GM21737 (cell line): Measurements from ENCODE around the gene NOXO1.

Source experiments
- ATAC-seq: cut with Tn5 transposase; IDR thresholded peaks from one replicate; pipeline ENCODE4 v1.9.1; 2021; ENCODE audit warnings: mild to moderate bottlenecking, moderate library complexity; ENCODE audit not compliant: unreplicated experiment

The NOXO1 gene

DNA sequence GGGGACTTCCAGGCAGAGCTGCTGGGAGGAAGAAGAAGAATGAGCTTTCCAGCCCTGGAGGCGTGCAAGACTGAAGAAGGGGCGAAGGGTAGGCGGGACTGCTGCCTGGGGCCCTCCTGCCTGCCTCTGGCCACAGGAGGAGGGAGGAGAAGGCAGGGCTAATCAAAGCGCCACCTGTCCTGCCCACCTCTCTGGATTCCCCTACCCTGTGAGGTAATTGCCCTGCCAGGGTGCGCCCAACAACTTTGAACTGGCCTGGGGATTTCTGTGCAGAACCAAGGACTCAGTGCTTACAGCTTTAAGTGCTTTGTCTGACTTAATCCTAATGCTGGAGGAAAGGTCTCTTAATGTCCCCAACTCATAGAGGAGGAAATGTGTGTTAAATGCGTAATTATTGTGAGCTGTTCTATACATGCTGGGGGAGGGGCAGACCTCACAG lies at the start of gene NOXO1:
Gene NOXO1 (minus strand): TSS at position 72 of the 439 bp plus-strand sequence. CDS start 290 bp downstream, outside the sequence.
- ATAC-seq = no peak

- no peak for ATAC-seq
These were observed 48.8 kb upstream of the NOXO1 start for GRCh38 chr16:2030036-2030435.

DNA sequence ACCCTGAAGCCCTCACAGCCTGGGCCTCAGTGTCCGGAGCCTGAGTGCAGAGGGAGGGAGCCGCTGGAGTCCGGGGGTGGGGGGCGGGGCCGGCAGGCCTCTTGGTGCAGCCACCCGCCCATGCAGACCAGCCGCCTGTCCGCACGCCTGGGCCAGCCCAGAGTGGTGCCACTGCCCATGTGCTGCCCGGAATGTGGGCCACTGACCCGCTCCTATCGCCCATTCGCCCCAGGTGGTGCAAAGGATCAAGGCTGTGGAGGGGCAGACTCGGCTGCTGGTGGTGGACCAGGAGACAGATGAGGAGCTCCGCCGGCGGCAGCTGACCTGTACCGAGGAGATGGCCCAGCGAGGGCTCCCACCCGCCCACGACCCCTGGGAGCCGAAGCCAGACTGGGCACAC lies 48.1 kb upstream of the NOXO1 start:
- ATAC-seq = no peak

DNA sequence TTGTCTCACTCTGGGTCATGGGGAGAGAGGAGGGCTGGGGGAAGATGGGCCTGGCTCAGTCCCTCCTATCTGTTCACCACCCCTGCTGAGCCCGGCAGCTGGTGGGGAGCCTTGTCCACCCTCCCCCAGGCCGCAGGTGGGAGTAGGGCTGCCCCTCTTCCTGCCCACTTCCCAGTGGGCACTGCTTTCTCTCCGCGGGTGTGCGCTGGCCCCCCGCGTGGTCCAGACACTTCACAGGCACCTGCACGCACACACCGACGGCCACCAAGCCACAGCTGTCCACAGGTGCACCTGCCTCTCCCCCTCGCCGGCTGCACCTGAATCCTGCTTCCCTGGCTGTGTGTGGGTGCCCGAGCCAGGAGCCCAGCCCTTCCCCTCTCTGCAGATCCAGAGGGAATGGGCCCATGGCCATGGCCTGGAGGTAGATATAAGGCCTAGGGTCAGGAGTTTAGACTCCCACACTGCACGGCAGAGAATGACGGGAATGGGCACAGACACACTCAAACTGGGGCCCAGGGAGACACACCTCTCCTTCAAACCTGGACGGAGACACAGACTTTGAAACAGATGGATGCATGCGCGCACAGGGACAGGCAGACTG lies 47.5 kb upstream of the NOXO1 start:
- no peak for ATAC-seq

- ATAC-seq = no peak
These were observed 46.9 kb upstream of the NOXO1 start for GRCh38 chr16:2028146-2028545.

GRCh38 chr16:2027024-2028010 lies 46.0 kb upstream of the NOXO1 start:
- ATAC-seq = no peak

GRCh38 chr16:2026461-2027023 lies 45.3 kb upstream of the NOXO1 start, which contains the start of gene NHERF2:
Gene NHERF2, plus strand, starts transcription at chr16:2026902. Its CDS starts 104 bp downstream, at chr16:2027006.
- ATAC-seq = no peak

DNA sequence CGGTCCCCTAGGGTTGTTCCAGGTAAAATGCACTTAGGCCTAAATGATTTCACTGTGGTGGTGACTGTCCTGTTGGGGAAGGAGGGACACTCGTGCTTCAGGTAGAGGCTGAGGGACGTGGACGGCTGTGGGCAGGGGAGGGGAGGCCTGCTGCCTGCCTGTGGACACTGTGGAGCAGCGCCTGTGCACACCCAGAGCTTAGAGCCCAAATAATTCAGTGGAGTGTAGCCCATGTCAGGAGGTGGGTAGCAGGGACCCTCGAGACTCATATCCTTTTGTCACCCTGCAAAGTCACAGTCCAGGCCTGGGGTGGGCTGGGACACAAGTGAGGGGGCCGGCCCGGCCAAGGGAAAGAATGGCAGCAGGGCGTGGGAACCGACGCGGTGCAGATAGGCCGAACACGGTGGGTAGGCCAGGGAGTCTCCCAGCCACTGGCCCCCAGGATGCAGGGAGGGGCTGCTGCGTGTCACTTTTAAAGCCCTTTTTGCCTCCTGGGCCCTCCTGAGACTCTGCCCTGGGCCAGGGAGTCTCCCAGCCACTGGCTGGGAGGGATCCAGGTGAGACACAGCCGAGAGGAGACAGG lies 44.7 kb upstream of the NOXO1 start:
- no peak for ATAC-seq

GRCh38 chr16:2025251-2025650 lies 44.0 kb upstream of the NOXO1 start:
- no peak for ATAC-seq

DNA sequence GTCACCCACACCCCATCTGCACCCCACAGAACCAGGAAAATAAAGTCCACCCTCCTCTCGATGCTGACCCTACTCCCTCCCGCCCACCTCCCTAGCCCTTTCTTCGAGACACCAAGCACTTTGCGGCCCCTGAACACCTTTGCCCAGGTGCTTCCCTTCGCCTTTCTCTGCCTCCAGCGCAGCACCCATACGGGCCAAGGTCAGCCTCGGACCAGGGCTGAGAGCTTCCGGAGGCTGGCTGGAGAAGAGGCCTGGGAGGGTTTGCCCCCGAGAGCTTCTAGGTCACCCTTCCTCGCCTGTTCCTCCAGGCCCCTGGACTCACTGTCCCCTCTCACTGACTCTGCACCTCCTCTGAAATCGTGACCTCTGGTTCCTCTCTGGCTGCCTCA lies 42.8 kb upstream of the NOXO1 start:
- no peak for ATAC-seq

DNA sequence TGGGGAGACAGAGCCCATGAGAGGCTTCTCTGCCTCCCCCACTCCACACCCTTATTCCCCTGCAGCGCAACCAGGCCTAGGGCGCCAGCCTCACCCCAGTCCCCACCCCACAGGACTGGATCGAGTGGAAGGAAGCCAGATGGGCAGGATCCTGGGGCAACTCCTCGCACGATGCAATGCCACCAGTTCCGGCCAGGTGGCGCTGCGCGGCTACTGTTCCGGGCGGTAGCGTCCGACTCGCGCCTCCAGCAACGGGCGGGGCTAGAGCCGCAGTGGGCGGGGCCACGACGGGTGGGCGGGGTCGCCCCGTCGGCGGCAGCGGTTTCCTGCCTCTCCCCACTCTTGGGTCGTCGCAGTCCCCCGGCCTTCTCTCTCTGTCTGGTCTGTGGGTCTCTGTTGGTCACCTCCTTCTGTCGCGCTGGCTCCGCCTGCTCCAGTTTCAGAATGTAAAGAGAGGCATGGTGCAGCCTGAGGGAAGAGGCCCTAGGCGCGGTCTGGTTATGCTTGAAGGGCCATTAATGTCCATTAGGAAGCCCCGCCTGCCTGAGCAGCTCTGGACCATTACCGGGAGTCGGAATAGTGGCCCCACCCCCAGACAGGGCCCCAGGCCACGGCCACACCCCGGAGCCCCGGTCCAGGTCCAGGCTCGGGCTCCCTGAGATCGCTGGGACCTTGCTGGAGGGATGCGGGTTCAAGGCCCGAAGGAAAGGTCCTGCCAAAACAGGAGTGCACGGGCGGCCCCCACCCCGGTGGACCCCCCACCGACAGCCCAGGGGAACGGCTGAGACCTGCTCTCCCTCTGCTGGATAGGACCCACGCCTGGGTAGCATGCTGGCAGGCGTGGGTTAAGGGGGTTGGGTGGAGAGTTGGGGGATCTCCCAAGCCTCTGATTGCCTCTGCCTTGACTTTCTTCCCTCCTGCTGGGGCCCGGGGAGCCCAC lies 42.1 kb upstream of the NOXO1 start:
- ATAC-seq = peak; percentile 64

DNA sequence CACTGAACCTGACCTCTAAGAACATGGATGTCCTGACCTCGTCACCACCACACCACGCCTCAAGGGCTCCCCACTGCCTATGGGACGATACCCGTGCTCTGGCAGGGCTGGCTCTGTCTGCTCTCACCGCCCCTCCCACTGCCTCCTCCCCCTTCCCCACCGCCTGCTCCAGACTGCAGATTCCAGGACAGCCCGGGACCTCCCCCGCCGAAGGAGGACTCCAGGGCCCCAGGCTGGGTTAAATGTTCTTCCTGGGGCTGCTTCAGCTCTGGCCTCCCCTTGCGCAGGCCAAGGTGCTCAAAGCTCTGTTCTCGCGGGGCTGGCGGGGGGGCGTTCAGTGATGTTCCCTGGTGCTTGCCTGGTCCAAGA lies 41.4 kb upstream of the NOXO1 start:
- ATAC-seq = no peak

- no peak for ATAC-seq
These were observed 38.9 kb upstream of the NOXO1 start for GRCh38 chr16:2019921-2020831.

- ATAC-seq = no peak
These were observed 38.2 kb upstream of the NOXO1 start, which contains the start of gene NPW for GRCh38 chr16:2019518-2019920. Gene NPW, plus strand, starts transcription at chr16:2019785.

GRCh38 chr16:2016407-2016922 lies 35.2 kb upstream of the NOXO1 start:
- ATAC-seq = no peak

DNA sequence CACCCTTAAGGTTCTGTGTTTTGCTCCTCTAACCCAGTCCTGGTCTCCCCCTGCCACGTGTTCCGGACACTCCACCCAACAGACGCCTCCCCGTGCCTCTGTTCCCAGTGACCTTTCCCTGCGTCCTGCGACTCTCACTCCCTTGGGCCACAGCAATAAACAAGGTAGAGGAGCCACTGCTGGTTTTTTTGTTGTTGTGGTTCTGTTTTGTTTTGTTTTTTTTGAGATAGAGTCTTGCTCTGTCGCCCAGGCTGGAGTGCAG lies 34.6 kb upstream of the NOXO1 start:
- no peak for ATAC-seq

GRCh38 chr16:2015117-2015946 lies 34.1 kb upstream of the NOXO1 start:
- no peak for ATAC-seq

GRCh38 chr16:2013527-2013926 lies 32.3 kb upstream of the NOXO1 start:
- ATAC-seq = no peak
